Measurements from ENCODE around the gene AGBL4.

AGBL4 gene

GRCh38 chr1:48558366-48558765 is 1465.4 kb downstream of the AGBL4 start:
- H3K4me3 ChIP-seq (ENCODE audit: low read depth, low read length, poor library complexity, severe bottlenecking), result no peak overlapping the region
- H3K4me1 ChIP-seq (ENCODE audit: insufficient read depth, low read length, severe bottlenecking), result no peaks in the 10 kb centered on the region
- H3K27me3 ChIP-seq (ENCODE audit: insufficient read depth, low read length), result no peaks in the 10 kb centered on the region
- TF ChIP-seq CTCF (IDR thresholded peaks at IDR 0.05; ENCODE audit: low read length), result no peak
- TF ChIP-seq EZH2 (IDR thresholded peaks at IDR 0.05; ENCODE audit: borderline replicate concordance, low read length), result no peak
- no peaks in the 10 kb centered on the region for H4K20me1 ChIP-seq (ENCODE audit: insufficient read depth, low read length)
- no peaks in the 10 kb centered on the region for H3K79me2 ChIP-seq (ENCODE audit: insufficient read depth, low read length)
- no peak overlapping the region for H3K27ac ChIP-seq (ENCODE audit: low read depth, low read length, poor library complexity, severe bottlenecking)
- no peaks in the 10 kb centered on the region for H3K9me3 ChIP-seq (ENCODE audit: low read length)
- H2AFZ ChIP-seq (ENCODE audit: low read length), result no peak overlapping the region
- H3F3A ChIP-seq (ENCODE audit: insufficient read depth, low read length), result no peaks in the 10 kb centered on the region
- no peak overlapping the region for H3K4me2 ChIP-seq (ENCODE audit: low read length)
- no peaks in the 10 kb centered on the region for H3K36me3 ChIP-seq (ENCODE audit: insufficient read depth, low read length)
- no peaks in the 10 kb centered on the region for H3K9me2 ChIP-seq (ENCODE audit: low read depth, low read length)
- H3K9ac ChIP-seq (ENCODE audit: low read length), result no peak overlapping the region

GRCh38 chr1:48556186-48556850 is 1467.4 kb downstream of the AGBL4 start:
- no peaks in the 10 kb centered on the region for H3K4me1 ChIP-seq (ENCODE audit: insufficient read depth, low read length, severe bottlenecking)
- H3K9me3 ChIP-seq (ENCODE audit: low read length), result no peaks in the 10 kb centered on the region
- H3K36me3 ChIP-seq (ENCODE audit: insufficient read depth, low read length), result no peaks in the 10 kb centered on the region
- no peak overlapping the region for H3K4me3 ChIP-seq (ENCODE audit: low read depth, low read length, poor library complexity, severe bottlenecking)
- no peak overlapping the region for H3K4me2 ChIP-seq (ENCODE audit: low read length)
- TF ChIP-seq CTCF (IDR thresholded peaks at IDR 0.05; ENCODE audit: low read length), result no peak
- no peak for TF ChIP-seq EZH2 (IDR thresholded peaks at IDR 0.05; ENCODE audit: borderline replicate concordance, low read length)
- no peaks in the 10 kb centered on the region for H3K9me2 ChIP-seq (ENCODE audit: low read depth, low read length)
- H3K9ac ChIP-seq (ENCODE audit: low read length), result no peak overlapping the region
- no peak overlapping the region for H3K27ac ChIP-seq (ENCODE audit: low read depth, low read length, poor library complexity, severe bottlenecking)
- H4K20me1 ChIP-seq (ENCODE audit: insufficient read depth, low read length), result no peaks in the 10 kb centered on the region
- H3K79me2 ChIP-seq (ENCODE audit: insufficient read depth, low read length), result no peaks in the 10 kb centered on the region
- H2AFZ ChIP-seq (ENCODE audit: low read length), result no peak overlapping the region
- no peaks in the 10 kb centered on the region for H3F3A ChIP-seq (ENCODE audit: insufficient read depth, low read length)
- no peaks in the 10 kb centered on the region for H3K27me3 ChIP-seq (ENCODE audit: insufficient read depth, low read length)

- no peaks in the 10 kb centered on the region for H4K20me1 ChIP-seq (ENCODE audit: insufficient read depth, low read length)
- H3K4me2 ChIP-seq (ENCODE audit: low read length), result no peak overlapping the region
- H3K4me3 ChIP-seq (ENCODE audit: low read depth, low read length, poor library complexity, severe bottlenecking), result no peak overlapping the region
- H3K9me3 ChIP-seq (ENCODE audit: low read length), result no peaks in the 10 kb centered on the region
- no peak overlapping the region for H3K9ac ChIP-seq (ENCODE audit: low read length)
- H3K79me2 ChIP-seq (ENCODE audit: insufficient read depth, low read length), result no peaks in the 10 kb centered on the region
- H3K27ac ChIP-seq (ENCODE audit: low read depth, low read length, poor library complexity, severe bottlenecking), result no peak overlapping the region
- no peaks in the 10 kb centered on the region for H3K27me3 ChIP-seq (ENCODE audit: insufficient read depth, low read length)
- no peaks in the 10 kb centered on the region for H3K9me2 ChIP-seq (ENCODE audit: low read depth, low read length)
- no peak overlapping the region for H2AFZ ChIP-seq (ENCODE audit: low read length)
- no peaks in the 10 kb centered on the region for H3K4me1 ChIP-seq (ENCODE audit: insufficient read depth, low read length, severe bottlenecking)
- no peaks in the 10 kb centered on the region for H3K36me3 ChIP-seq (ENCODE audit: insufficient read depth, low read length)
- no peak for TF ChIP-seq EZH2 (IDR thresholded peaks at IDR 0.05; ENCODE audit: borderline replicate concordance, low read length)
- no peak for TF ChIP-seq CTCF (IDR thresholded peaks at IDR 0.05; ENCODE audit: low read length)
- H3F3A ChIP-seq (ENCODE audit: insufficient read depth, low read length), result no peaks in the 10 kb centered on the region
Observed at GRCh38 chr1:48555271-48555670, 1468.5 kb downstream of the AGBL4 start.

Data from OCI-LY1 (cell line).